GM20000 (cell line): Measurements from ENCODE around the gene JMJD6.
A peak's percentile ranks its signal among the peaks of the same experiment; 100 is the strongest.

ENCODE experiments used
- DNase-seq: peaks from one replicate; pipeline ENCODE4 v3.0.0; 2012; ENCODE audit warnings: low spot score
- CTCF ChIP-seq: IDR thresholded peaks from 2 replicates; pipeline ENCODE4 v1.5.1; 2012; ENCODE audit warnings: mild to moderate bottlenecking, control low read depth; ENCODE audit errors: extremely low read depth, missing control alignments

Gene JMJD6

GRCh38 chr17:76726231-76726775, at the start of gene JMJD6:
JMJD6 (minus strand) TSS chr17:76726606; CDS start chr17:76726475, 131 bp downstream.
- peak; percentile 96 for DNase-seq
- TF ChIP-seq CTCF, result no peak

GRCh38 chr17:76775021-76775600, 48.7 kb upstream of the JMJD6 start:
- TF ChIP-seq CTCF, result no peak
- DNase-seq, result no peak

GRCh38 chr17:76772842-76773525, 46.6 kb upstream of the JMJD6 start:
- TF ChIP-seq CTCF, result no peak

GRCh38 chr17:76758570-76758969, 32.2 kb upstream of the JMJD6 start:
- DNase-seq, result no peak
- no peak for TF ChIP-seq CTCF

More at GRCh38 chr17:76772842-76773525, 46.6 kb upstream of the JMJD6 start:
- DNase-seq, result no peak

- no peak for DNase-seq
Observed at GRCh38 chr17:76757256-76757655, 30.9 kb upstream of the JMJD6 start.

GRCh38 chr17:76755285-76755684, 28.9 kb upstream of the JMJD6 start:
- no peak for DNase-seq
- no peak for TF ChIP-seq CTCF

More at GRCh38 chr17:76757256-76757655, 30.9 kb upstream of the JMJD6 start:
- no peak for TF ChIP-seq CTCF

- TF ChIP-seq CTCF, result no peak
- no peak for DNase-seq
Observed at GRCh38 chr17:76753061-76753961, 26.9 kb upstream of the JMJD6 start.
